ENCODE measurements around the gene LAMC3. TPM values are rescaled to one million over a fixed set of nuclear protein-coding genes. Genes with fewer than 3 reads are reported as not detected.

LAMC3 gene
- total and polyA plus RNA-seq, 9 of the 15 experiments (the other 6 are each of a cell fraction or from before 2014, with no cell fraction given), result 0.10 TPM; not detected in 8

GRCh38 chr9:131095666-131096268, 86.8 kb downstream of the LAMC3 start (continued):
- TF ChIP-seq MEF2A (IDR thresholded peaks at IDR 0.05; ENCODE audit: control insufficient read depth, low read depth, low read length) (no peak), ESRRA (IDR thresholded peaks at IDR 0.05; ENCODE audit: borderline replicate concordance, low read depth) (no peak), SUPT5H (IDR thresholded peaks at IDR 0.05) (no peak), RUNX1 (IDR thresholded peaks at IDR 0.05; ENCODE audit: low read depth) (no peak), ZNF77 (CRISPR knock-in tag; IDR thresholded peaks at IDR 0.05) (no peak), KAT2B (IDR thresholded peaks at IDR 0.05; ENCODE audit: low read depth, low read length) (no peak), ID3 (CRISPR knock-in tag; IDR thresholded peaks at IDR 0.05) (no peak), ID3 (tag; IDR thresholded peaks at IDR 0.05) (no peak), ASH1L (IDR thresholded peaks at IDR 0.05; ENCODE audit: borderline replicate concordance, low read depth, partially characterized antibody) (no peak), E2F1 (CRISPR knock-in tag; IDR thresholded peaks at IDR 0.05) (peak; percentile 66; the same call in 1 of the 2 replicates), FOSL1 (tag; conservative IDR thresholded peaks at IDR 0.05) (no peak), TCF15 (CRISPR knock-in tag; IDR thresholded peaks at IDR 0.05) (no peak), HNRNPUL1 (IDR thresholded peaks at IDR 0.05; ENCODE audit: low read length) (no peak), HSF4 (CRISPR knock-in tag; IDR thresholded peaks at IDR 0.05; ENCODE audit: borderline replicate concordance) (no peak), MGA (IDR thresholded peaks at IDR 0.05) (no peak)

Measured in K562 (cell line).